Gastrocnemius medialis (tissue), 4 donors: ENCODE measurements around the gene PLA2G15. TPM values are rescaled to one million over a fixed set of nuclear protein-coding genes. Genes with fewer than 3 reads are reported as not detected.

Source experiments
- ATAC-seq, 2 donors: fragments of 150-250 bp; one replicate each; pipeline ENCODE4 v1.9.1; 2016
- DNase-seq, 2 donors: peaks; one replicate each; pipeline ENCODE4 v3.0.0-alpha.2; 2019
- H3K27ac ChIP-seq, 4 donors: fragments of 200-600 bp; sonication (generic); 1 replicate in 1 of 4; 2 replicates in 3 of 4; pipeline ENCODE4 v1.5.1; 2016 to 2018; ENCODE audit warnings: mild to moderate bottlenecking in 2 of 4, moderate library complexity in 1 of 4
- H3K27me3 ChIP-seq, 3 donors: fragments of 200-600 bp; sonication (generic) in 2 of 3; 1 replicate in 1 of 3; 2 replicates in 2 of 3; pipeline versions ENCODE4 v1.5.1 to v1.6.0; 2016 to 2019; ENCODE audit warnings: mild to moderate bottlenecking in 1 of 3, moderate library complexity in 1 of 3
- H3K36me3 ChIP-seq, 2 donors: fragments of 200-600 bp; sonication (generic) in 1 of 2; one replicate each; pipeline ENCODE4 v1.5.1; 2017 to 2018
- H3K4me1 ChIP-seq, 2 donors: fragments of 200-600 bp; sonication (generic) in 1 of 2; one replicate each; pipeline ENCODE4 v1.5.1; 2016 to 2017; ENCODE audit warnings: mild to moderate bottlenecking in 2 of 2
- H3K4me3 ChIP-seq, 4 donors: fragments of 200-600 bp; sonication (generic) in 3 of 4; 1 replicate in 1 of 4; 2 replicates in 3 of 4; pipeline ENCODE4 v1.5.1; 2016 to 2019; ENCODE audit warnings: mild to moderate bottlenecking in 2 of 4
- H3K9me3 ChIP-seq, 3 donors: fragments of 200-600 bp; sonication (generic) in 2 of 3; 1 replicate in 1 of 3; 2 replicates in 2 of 3; pipeline ENCODE4 v1.5.1; 2016 to 2019
- POLR2A ChIP-seq, 2 donors: fragments of 450-650 bp; IDR thresholded peaks; one replicate each; pipeline ENCODE4 v1.6.1; 2017; ENCODE audit warnings: antibody characterized with exemption in 2 of 2, mild to moderate bottlenecking in 2 of 2, moderate library complexity in 2 of 2
- in situ Hi-C, 4 donors: fragments of 200-750 bp; cut with MboI; loops; one replicate each; pipeline versions ENCODE4 v1.15.0 to v1.8.0; 2017; ENCODE audit warnings: low sequenced_read_pairs in 4 of 4
- intact Hi-C: fragments of 100-400 bp; cut with DNase I; formaldehyde crosslinking; loops from one replicate; pipeline ENCODE4 v1.15.1; 2023; ENCODE audit warnings: low total_unique reads
- total RNA-seq, 4 donors: library from RNA; depleted of rRNA; stranded (reverse); fragments of >200 nt; gene quantifications; one replicate each; pipeline versions ENCODE4 v1.1.0 to v1.2.3, GENCODE V29; 2016
- TF ChIP-seq, protein P1 (sequence below), 5 experiments: fragments of 450-650 bp in 3 of 5; fragments of 200-600 bp in 2 of 5; sonication (generic) in 2 of 5; IDR thresholded peaks in 4 of 5; conservative IDR thresholded peaks in 1 of 5; 1 replicate in 4 of 5; 2 replicates in 1 of 5; pipeline ENCODE4 v1.5.1; 2016 to 2019; ENCODE audit warnings: antibody characterized with exemption in 5 of 5, mild to moderate bottlenecking in 3 of 5, moderate library complexity in 3 of 5

PLA2G15 gene
- total RNA-seq, 4 donors from 2014 or later, result 67.8 to 91.3 (median 84.8) TPM

DNA sequence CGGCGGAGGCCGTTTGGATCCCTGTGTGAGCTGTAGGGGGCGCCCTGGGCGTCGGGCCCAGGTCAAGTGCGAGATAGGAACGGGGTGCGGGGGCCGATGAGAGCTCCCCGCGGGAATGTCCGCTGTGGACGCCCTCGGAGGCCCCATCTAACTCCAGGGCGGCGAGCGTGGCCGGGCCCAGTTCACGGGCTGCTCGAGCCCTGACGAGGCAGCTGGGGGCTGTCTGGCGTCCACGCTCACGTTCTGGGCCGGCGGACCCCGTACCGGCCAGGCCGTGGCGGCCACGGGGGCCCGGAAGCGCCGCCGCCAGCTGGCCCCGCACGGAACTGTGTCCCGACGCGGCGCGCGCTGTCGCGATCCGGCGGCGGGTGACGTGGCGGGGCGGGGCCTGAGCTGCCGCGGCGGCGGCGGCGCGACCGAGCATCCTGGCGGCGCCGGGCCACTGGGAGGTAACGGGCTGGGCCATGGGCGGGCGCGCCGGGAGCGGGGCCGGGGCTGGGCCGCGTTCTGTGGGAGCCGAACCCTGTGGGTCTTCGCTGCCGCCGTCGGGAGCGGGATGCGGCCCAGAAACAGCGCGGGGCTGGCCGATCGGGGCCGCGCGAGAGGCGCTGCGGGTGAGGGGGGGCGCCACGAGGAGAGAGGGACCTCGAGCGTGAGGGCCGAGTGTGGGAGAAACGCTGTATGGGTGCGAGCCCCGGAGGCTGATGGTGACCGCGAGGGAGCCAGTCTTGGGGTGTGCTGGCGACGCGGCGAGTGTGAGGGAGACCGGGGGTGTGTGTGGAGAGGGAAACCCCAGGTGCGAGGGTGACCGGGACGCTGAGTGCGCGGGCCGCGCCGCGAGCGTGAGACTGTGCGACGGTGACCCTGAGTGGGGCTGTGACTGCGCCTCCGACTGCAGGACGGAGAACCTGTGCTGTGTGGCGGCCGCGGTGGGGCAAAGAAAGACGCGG, 19.2 kb downstream of the PLA2G15 start, which contains the start of gene SLC7A6:
TSS of gene SLC7A6 (plus strand) at position 399 of the 950 bp plus-strand sequence. CDS start 10,201 bp downstream, outside the sequence.
- ATAC-seq (peak; percentile 49 to 55), DNase-seq (peak; percentile 53 to 76)
- Histone ChIP-seq H3K9me3 (no peaks in the 10 kb centered on the region), H3K36me3 (peaks cover 0 to 35% of the 10 kb centered on the region in 2 donors), H3K27me3 (no peaks in the 10 kb centered on the region), H3K4me3 (peak within 1 kb of the TSS; percentile 84 to 96 (median 94)), H3K4me1 (peaks cover 43 to 69% of the 10 kb centered on the region in 2 donors), H3K27ac (peak within 1 kb of the TSS; percentile 95 to 100 (median 99))
- intact Hi-C loops (loop anchor here (2.0 to 5.0 kb wide), 2 partner anchors 18 to 48 kb away; partner anchors contain the start of genes PRMT7 and SLC7A6OS), in situ Hi-C loops (loop anchor here in 2 of 4 donors (5.0 kb wide), 2 partner anchors 63 to 68 kb away; no protein-coding TSS in a partner anchor)
- TF ChIP-seq, protein P1, sequence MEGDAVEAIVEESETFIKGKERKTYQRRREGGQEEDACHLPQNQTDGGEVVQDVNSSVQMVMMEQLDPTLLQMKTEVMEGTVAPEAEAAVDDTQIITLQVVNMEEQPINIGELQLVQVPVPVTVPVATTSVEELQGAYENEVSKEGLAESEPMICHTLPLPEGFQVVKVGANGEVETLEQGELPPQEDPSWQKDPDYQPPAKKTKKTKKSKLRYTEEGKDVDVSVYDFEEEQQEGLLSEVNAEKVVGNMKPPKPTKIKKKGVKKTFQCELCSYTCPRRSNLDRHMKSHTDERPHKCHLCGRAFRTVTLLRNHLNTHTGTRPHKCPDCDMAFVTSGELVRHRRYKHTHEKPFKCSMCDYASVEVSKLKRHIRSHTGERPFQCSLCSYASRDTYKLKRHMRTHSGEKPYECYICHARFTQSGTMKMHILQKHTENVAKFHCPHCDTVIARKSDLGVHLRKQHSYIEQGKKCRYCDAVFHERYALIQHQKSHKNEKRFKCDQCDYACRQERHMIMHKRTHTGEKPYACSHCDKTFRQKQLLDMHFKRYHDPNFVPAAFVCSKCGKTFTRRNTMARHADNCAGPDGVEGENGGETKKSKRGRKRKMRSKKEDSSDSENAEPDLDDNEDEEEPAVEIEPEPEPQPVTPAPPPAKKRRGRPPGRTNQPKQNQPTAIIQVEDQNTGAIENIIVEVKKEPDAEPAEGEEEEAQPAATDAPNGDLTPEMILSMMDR (IDR thresholded peaks at IDR 0.05 in 4 of 5, conservative IDR thresholded peaks at IDR 0.05 in 1 of 5), result peak; percentile 72 to 89 (median 83)
- peak; percentile 97 to 99 for TF ChIP-seq POLR2A (IDR thresholded peaks at IDR 0.05)

DNA sequence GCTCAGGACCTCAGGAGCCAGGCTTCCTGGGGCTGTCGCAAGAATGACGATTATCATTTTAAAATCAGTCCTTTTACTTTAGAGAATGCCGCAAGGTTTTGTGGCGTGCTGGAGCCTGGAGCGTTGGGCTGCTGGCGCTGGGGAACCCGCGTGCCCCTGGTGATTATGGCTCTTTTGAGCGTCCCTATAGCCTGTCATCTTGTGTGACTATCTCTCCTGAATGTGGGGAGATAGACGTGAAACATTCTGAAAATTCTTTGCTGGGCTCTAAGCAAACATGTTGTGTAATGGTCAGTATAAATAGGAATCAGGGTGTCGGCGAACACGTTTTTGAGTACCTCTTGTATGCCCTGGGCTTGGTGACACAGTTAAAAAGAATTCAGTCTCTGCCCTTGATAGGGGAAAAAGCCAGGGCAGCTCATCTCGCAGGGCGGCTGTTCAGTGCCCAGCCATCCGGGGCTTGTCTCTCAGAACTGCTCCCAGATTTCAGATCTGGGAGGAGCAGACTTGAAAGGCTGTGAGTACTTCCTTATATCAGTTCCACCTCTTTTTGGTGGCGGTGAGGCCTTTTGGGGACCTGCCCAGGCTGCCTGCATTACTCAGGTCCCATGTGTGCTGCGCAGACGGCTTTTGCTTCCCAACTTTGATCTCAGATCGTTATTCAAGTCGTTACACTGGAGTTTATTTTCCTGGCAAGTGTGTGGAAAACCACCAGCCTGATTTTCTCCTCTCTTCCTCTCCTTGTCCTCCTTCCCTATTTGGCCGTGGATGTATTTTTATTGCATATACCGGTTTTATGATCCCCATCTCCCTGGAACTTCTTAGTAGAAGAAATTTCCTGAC, 20.1 kb downstream of the PLA2G15 start:
- Histone ChIP-seq H3K4me1 (peaks cover 42 to 69% of the 10 kb centered on the region in 2 donors), H3K27me3 (no peaks in the 10 kb centered on the region), H3K36me3 (peaks cover 0 to 28% of the 10 kb centered on the region in 2 donors), H3K27ac (peak overlapping the region; percentile 95 to 100 (median 99)), H3K4me3 (peak overlapping the region; percentile 84 to 96 (median 94)), H3K9me3 (no peaks in the 10 kb centered on the region)
- intact Hi-C loops, result loop anchor here (2.0 kb wide), 1 partner anchor 18 kb away; no protein-coding TSS in a partner anchor
- peak; percentile 72 to 78 for ATAC-seq
- TF ChIP-seq, protein P1 (IDR thresholded peaks at IDR 0.05 in 4 of 5, conservative IDR thresholded peaks at IDR 0.05 in 1 of 5), result no peak
- peak; percentile 66 to 90 for TF ChIP-seq POLR2A (IDR thresholded peaks at IDR 0.05)
- in situ Hi-C loops, result no loop called here
- peak; percentile 77 to 91 for DNase-seq

DNA sequence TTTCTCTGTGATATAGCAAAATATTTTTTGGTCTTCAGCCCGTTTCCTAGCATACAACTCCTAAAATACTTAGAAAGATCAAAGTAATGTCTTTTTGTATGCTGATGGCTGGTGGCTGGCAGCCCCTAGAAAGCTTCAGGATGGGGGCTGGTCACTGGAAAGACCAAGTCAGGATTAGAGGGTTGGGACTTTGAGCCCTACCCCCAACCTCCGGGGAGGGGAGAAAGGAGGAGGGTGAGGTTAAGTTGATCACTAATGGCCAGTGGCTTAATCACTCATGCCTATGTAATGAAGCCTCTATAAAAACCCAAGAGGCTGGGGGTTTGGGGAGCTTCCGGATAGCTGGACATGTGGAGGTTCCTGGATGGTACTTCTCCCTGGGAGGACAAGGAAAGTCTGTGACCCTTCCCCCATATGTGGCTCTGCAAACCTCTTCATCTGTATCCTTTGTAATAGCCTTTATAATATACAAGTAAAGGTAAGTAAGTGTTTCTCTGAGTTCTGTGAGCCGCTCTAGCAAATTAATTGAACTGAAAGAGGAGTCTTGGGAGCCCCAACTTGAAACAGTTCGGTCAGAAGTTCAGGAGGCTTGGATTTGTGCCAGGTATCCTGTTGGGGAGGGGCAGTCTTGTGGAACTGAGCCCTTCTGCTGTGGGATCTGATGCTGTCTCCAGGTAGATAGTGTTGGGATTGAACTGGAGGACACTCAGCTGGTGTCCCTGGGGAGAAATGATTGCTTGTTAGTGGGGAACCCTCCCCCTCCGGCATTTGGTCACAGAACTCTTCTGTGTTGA, 22.6 kb downstream of the PLA2G15 start:
- Histone ChIP-seq H3K9me3 (no peaks in the 10 kb centered on the region), H3K27me3 (no peaks in the 10 kb centered on the region), H3K36me3 (peaks cover 0 to 31% of the 10 kb centered on the region in 2 donors), H3K4me1 (peaks cover 65 to 80% of the 10 kb centered on the region in 2 donors), H3K27ac (peak overlapping the region; percentile 95 to 100 (median 99)), H3K4me3 (peak overlapping the region; percentile 41 to 96 (median 94))
- DNase-seq, result peak in 1 of 2 donors; percentile 55
- ATAC-seq, result no peak
- TF ChIP-seq POLR2A (IDR thresholded peaks at IDR 0.05), result no peak
- TF ChIP-seq, protein P1 (IDR thresholded peaks at IDR 0.05 in 4 of 5, conservative IDR thresholded peaks at IDR 0.05 in 1 of 5), result no peak
- in situ Hi-C loops (no loop called here), intact Hi-C loops (no loop called here)

DNA sequence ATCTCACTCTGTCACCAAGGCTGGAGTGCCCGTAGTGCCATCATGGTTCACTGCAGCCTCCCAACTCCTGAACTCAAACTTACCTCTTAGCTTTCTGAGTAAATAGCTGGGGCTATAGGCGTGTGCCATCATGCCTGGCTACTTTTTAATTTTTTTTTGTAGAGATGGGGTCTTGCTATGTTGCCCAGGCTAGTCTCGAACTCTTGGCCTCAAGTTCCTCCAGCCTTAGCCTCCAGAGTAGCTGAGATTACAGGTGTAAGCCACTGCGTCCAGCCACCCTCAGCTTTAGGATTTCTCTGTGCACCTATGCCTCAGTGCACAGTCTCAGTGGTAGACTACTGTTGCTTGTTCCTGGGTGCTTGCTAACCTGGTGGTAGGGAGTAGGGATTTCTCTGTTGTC, 24.6 kb downstream of the PLA2G15 start:
- H3K36me3 ChIP-seq, result peaks cover 0 to 51% of the 10 kb centered on the region in 2 donors
- intact Hi-C loops (no loop called here), in situ Hi-C loops (no loop called here)
- H3K27ac ChIP-seq, result peak overlapping the region; percentile 95 to 100 (median 99)
- DNase-seq (no peak), ATAC-seq (no peak)
- TF ChIP-seq, protein P1 (IDR thresholded peaks at IDR 0.05 in 4 of 5, conservative IDR thresholded peaks at IDR 0.05 in 1 of 5), result no peak
- no peak for TF ChIP-seq POLR2A (IDR thresholded peaks at IDR 0.05)
- no peaks in the 10 kb centered on the region for H3K9me3 ChIP-seq
- no peaks in the 10 kb centered on the region for H3K27me3 ChIP-seq
- peak overlapping the region; percentile 15 to 96 (median 94) for H3K4me3 ChIP-seq
- peaks cover 83 to 85% of the 10 kb centered on the region in 2 donors for H3K4me1 ChIP-seq
